IPS DF 4.7 (cell line): ENCODE data around the gene CIAO1.
"Not testable (repeated sequence)": the region's sequence is repeated elsewhere in the genome, so short reads cannot be mapped to it uniquely, and the experiment has no call there.

Experiments
- DNase-seq: peaks from one replicate; pipeline ENCODE4 v3.0.0-alpha.2; 2013; ENCODE audit warnings: low spot score; ENCODE audit errors: extremely low read depth

The CIAO1 gene

DNA sequence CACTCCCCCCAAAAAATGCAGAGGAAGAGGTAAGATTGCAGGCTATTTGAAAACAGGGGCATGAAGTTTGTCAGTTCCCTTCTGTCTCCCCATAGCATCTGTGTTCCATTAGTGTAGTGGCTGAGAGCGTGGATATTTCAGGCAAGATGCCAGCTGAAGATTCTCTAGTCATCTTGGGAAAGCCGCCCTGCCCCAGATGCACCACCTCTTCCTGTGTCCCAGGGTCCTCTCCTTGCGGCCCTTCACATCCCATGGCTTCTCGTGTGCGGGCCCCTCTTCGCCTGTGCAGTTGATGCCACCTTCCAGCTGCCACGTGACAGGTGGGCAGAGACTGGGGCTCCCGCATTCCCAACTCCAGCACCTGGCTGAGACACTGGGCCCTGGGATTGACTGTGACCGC is 16.4 kb upstream of the CIAO1 start:
- DNase-seq = no peak

DNA sequence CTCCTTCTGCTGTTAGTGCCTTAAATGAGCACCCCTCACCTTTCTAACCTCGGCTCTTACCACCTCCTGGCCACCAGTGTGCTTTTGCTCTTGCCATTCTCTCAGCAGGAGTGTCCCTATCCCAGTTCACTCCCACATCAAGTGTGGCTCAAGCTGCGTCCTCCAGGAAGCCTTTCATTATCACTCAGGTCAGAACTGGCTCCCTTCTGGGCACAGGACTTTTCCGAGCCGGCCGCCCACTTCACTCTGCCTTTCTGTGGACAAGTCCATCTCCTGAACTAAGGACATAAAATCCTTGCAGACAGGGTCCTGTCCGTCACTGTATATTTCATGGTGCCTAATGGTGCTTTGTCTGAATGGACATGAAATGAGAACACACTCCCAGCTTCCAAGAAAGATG is 15.8 kb upstream of the CIAO1 start:
- DNase-seq = no peak

DNA sequence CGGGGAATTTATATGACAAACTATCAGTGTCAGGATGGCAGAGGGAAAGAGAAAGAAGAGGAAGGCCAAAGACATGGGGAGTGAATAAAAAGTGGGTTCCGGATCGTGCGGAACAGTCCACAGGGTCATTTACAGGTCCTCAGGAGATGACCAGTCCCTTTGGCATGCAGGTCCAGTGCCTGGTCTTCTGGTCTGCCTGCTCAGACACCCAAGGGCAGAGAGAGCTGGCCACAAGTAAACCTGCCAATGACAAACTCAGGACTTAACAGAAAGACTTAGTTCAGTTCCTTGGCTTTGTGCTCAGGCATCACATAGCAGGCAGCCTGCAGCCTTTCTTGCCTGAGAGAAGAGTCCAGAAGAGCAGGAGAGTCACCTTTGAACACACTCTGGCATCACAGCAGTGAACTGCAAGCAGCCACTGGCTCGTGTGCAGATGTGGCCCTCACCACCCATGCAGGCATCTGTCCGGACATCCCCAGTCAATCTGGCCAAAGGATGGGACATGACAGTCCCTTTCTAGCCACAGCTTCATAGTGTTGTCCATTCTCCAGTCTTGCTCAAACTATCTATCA is 14.2 kb upstream of the CIAO1 start:
- no peak for DNase-seq

DNA sequence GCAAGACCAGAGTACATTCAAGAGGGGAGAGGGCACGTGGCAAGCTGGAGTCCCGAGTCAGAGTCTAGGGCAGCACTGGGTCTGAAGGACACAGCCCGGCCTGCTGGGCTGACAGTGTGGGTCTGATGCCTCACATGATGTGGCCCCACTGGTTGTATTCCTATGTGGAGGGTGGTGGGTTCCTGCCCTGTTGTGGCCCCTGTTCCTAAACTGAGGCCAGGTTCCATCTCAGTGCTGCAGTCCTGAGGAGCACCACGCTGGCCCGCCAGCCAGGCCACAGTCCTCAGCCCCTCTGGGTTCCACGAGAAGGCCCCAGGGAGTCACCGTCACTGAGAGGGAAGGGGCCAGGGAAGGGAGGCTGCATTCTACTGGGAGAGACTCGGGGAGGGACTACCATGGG is 13.5 kb upstream of the CIAO1 start:
- DNase-seq = no peak

DNA sequence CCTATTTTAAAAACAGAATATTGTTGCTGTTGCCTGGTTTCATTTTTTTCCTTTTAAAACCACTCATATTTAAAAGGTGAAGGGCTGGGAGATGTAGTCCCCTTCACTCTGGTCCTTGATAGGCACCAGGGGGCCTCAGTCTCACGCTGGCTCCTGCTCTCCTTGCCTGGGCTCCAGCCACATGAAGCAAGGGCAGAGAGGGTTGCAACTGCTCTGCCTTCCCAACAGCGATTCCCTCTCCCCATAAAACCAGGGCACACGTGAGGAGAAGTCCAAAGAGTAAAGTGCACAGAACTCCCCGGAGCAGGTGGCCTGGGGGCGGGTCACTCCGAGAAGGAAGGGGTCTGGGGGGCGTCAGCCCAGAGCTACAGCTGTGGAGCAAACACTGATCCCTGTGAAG is 13.0 kb upstream of the CIAO1 start:
- DNase-seq = no peak

DNA sequence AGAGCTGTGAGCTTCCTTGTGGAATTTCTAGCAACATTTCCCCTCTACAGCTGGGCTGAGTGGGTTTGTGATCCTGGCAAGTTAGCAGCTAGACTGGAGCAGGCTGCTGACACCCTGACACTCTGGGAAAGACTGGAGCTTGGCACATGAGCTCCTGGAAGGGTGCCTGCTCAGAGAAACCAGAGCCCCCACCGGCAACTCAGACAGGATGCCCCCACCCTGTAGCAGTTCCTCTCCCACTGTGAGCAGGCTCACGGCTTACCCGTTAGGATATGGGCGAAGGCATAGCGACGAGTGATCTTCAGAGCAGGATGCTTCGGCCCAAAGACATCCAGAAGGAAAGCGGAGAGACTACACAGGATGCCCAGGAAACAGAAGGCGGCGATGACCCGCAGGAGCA is 11.5 kb upstream of the CIAO1 start:
- no peak for DNase-seq

DNA sequence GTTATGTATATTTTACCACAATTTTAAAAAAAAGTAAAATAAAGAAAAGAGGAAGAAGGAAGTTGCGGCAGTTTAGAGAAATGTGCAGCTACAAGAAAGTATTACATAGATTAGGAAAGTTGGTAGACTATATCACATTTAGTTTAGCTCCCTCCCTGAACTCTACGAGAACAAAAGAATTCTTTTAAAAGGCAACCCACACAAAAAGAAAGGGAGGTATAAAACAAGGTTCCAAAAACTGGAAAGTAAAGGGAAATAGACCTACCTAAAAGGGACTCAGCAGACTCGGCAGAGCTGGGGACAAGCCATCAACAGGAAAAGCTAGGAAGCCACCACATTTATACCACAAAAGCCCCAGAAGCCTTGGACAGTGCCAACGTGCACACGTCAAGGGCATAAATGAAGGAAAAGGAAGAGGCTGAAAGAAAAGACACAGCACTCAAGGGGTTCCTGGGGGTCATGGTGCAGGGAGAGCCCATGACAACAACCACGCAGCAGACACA is 9.4 kb upstream of the CIAO1 start:
- DNase-seq = no peak

DNA sequence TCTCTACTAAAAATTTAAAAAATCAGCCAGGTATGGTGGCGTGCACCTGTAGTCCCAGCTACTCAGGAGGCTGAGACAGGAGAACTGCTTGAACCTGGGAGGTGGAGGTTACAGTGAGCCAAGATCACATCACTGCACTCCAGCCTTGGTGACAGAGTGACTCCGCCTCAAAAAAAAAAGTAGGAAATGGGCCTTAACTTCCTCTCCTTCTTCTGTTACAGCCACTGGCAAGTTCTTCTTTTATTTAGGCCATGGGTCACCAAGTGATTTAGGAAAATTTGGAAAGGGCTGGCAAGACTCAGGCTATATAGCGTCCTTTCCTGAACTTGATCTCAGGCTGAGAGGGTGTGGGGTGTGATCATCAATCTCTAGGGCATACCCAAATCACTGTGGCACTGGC is 8.3 kb upstream of the CIAO1 start:
- not testable (repeated sequence) for DNase-seq

DNA sequence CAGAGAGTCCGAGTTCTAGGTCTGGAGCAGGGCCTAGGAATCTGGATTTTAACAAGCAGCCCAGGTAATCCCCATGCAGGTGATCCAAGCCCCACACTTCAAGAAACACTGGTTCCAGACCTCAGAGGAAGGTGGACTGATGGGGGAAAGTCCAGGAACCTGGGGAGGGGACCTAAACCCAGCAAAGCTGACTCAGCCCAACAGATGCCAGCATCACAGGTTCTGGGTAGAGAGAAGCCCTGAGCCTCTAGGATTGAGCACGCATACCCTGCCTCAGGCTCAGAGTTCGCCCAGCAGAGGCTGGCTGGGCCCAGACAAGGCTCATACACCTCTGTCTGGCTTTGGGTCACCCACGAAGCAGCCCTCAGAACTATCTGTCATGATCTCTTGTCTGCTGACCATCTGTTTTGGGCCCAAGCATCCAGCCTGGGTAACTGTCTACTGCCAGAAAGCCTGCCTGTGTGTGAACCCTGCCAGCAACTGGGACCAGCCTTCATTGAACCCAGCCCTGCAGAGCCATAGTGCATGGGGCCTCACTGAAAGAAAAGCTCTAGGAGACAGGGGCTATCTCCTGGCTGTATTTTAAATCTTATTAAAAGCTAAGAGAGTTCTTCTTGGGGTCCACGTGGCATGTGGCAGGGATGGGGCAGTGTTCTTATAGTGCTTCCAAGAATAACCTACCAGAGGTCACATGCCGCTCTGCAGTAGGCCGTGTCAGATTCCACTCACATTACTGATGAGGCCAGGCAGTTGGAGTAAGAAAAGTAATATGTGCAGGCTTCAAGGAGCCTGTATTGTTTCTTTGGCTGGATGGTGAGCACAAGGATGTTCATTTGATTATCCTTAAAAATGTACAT is 7.6 kb upstream of the CIAO1 start:
- DNase-seq = no peak

DNA sequence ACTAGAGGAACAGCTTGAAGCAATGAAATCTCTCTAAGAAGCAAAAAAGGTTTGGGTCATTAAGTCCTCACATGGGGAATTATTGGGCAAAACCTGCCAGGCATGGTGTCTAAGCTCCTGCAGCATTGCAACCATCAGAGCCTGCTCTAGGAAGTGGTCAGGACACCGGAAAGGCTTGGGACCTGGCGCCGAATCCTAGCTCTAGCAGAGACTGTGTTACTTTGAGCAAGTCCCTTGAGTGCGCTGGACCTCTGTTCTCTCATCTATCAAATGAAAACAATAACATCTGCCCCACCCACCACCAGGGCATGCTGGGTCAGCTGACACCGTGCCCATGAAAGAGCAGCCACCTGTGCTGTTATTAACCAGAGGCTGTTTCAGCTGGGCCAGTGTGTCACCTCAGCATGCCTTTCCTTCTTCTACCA is 6.5 kb upstream of the CIAO1 start:
- DNase-seq = no peak

DNA sequence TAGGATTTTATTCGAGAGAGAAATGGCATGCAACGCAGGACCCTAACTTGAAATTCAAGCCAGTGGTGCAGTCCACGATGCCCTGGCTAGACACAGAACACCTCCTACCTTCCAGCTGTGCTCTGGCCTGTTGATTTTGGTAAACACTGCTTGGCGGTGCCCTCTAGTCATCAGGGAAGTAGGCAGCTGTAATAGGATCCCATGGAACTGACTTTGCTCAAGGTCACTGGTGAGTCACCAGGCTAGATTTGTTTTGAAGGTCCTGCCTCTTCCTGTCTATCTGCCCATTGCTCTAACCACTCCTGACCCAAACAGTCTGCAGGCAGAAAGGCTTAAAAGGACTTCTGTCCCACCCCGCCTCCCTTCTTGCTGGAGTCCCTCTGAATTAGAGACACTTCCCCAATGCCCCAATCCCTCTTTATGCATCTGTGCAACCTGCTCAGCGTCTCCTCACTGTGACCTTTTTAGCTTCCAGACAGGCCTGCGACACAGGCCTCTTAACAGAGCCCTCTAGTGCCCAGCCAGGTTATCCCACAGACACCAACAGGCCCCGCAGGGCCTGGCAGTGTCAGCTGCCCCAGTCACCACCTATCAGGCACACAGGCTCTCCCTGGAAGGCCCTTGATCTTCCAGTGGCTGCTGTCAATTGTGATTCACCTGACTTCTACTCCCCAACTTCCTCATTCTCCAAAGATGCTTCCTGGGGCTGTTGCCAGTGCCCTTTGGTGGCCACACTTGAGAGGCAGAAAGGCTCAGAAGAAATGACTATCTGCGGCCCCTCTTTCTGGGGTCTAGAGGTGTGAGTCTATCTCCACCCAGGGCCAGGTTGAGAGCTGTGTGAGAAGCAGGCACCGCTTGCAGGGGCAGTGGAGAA is 5.4 kb upstream of the CIAO1 start:
- no peak for DNase-seq

GRCh38 chr2:96261328-96262003 is 4.6 kb upstream of the CIAO1 start:
- no peak for DNase-seq

GRCh38 chr2:96262306-96262705 is 3.7 kb upstream of the CIAO1 start:
- DNase-seq = no peak

GRCh38 chr2:96264086-96264485 is 1.9 kb upstream of the CIAO1 start:
- DNase-seq = no peak

- DNase-seq = no peak
Measured at GRCh38 chr2:96264656-96265348, 1.2 kb upstream of the CIAO1 start.

GRCh38 chr2:96265349-96265839 is 631 bp upstream of the CIAO1 start:
- no peak for DNase-seq

- no peak for DNase-seq
Measured at GRCh38 chr2:96267159-96267971, 1.3 kb downstream of the CIAO1 start.

- no peak for DNase-seq
Measured at GRCh38 chr2:96271995-96272394, 6.0 kb downstream of the CIAO1 start.

GRCh38 chr2:96273763-96274162 is 7.7 kb downstream of the CIAO1 start:
- no peak for DNase-seq
